ENCODE measurements around the gene LAMA1.

The LAMA1 gene

GRCh38 chr18:6917072-6917471, 200.5 kb downstream of the LAMA1 start:
- Mint-ChIP-seq H3K9me3 (peaks cover 5% of the 10 kb centered on the region), H3K36me3 (ENCODE audit: low read depth) (peaks cover 3% of the 10 kb centered on the region), H3K27me3 (peaks cover 4% of the 10 kb centered on the region), H3K4me1 (peaks cover 3% of the 10 kb centered on the region), H3K4me3 (no peak overlapping the region), H3K27ac (no peak overlapping the region)
- DNase-seq (no peak), ATAC-seq (no peak)

- H3K9me3 Mint-ChIP-seq: peaks cover 25% of the 10 kb centered on the region
- H3K36me3 Mint-ChIP-seq (ENCODE audit: low read depth): no peaks in the 10 kb centered on the region
- ATAC-seq (no peak), DNase-seq (no peak)
- H3K27me3 Mint-ChIP-seq: no peaks in the 10 kb centered on the region
- H3K27ac Mint-ChIP-seq: no peak overlapping the region
- no peaks in the 10 kb centered on the region for H3K4me1 Mint-ChIP-seq
- H3K4me3 Mint-ChIP-seq: no peak overlapping the region
These were observed 216.2 kb downstream of the LAMA1 start for GRCh38 chr18:6901286-6901926.

GRCh38 chr18:6891788-6892187, 225.8 kb downstream of the LAMA1 start:
- no peak for DNase-seq
- H3K27ac Mint-ChIP-seq: no peak overlapping the region
- H3K4me3 Mint-ChIP-seq: no peak overlapping the region
- no peaks in the 10 kb centered on the region for H3K36me3 Mint-ChIP-seq (ENCODE audit: low read depth)
- ATAC-seq: no peak
- peaks cover 1% of the 10 kb centered on the region for H3K27me3 Mint-ChIP-seq
- H3K4me1 Mint-ChIP-seq: no peaks in the 10 kb centered on the region
- H3K9me3 Mint-ChIP-seq: no peaks in the 10 kb centered on the region

Data from activated naive CD8-positive, alpha-beta T cell treated with anti-CD3 and anti-CD28 coated beads, Interleukin-2, amount 50 U/mL, for 24 hours (primary cell).